KG1 (cell line): ENCODE results near the gene MS4A15.

Source experiments
- DNase-seq: peaks from one replicate; lab custom pipeline; 2025; lab: John Stamatoyannopoulos, UW

MS4A15 gene

GRCh38 chr11:60777572-60777971, 20.9 kb downstream of the MS4A15 start:
- no peak for DNase-seq

GRCh38 chr11:60780065-60780464, 23.4 kb downstream of the MS4A15 start:
- DNase-seq = no peak

- DNase-seq = no peak
These were observed 24.1 kb downstream of the MS4A15 start for GRCh38 chr11:60780774-60781173.

- no peak for DNase-seq
These were observed 24.8 kb downstream of the MS4A15 start for GRCh38 chr11:60781286-60781980.

- no peak for DNase-seq
These were observed 25.3 kb downstream of the MS4A15 start for GRCh38 chr11:60781981-60782316.

GRCh38 chr11:60782393-60783140, 25.9 kb downstream of the MS4A15 start:
- no peak for DNase-seq

GRCh38 chr11:60783141-60783484, 26.4 kb downstream of the MS4A15 start:
- no peak for DNase-seq

- no peak for DNase-seq
These were observed 27.2 kb downstream of the MS4A15 start for GRCh38 chr11:60783911-60784310.

- DNase-seq = no peak
These were observed 28.5 kb downstream of the MS4A15 start, which contains the start of gene MS4A10 for GRCh38 chr11:60785136-60785535. Gene MS4A10, plus strand, starts transcription at chr11:60785333. Its CDS starts 5,003 bp downstream, at chr11:60790336.

GRCh38 chr11:60785806-60786361, 29.2 kb downstream of the MS4A15 start:
- no peak for DNase-seq

GRCh38 chr11:60786811-60787567, 30.3 kb downstream of the MS4A15 start:
- no peak for DNase-seq

GRCh38 chr11:60788401-60789125, 31.9 kb downstream of the MS4A15 start:
- DNase-seq = no peak

GRCh38 chr11:60790726-60791125, 34.1 kb downstream of the MS4A15 start:
- DNase-seq = no peak

GRCh38 chr11:60791153-60791933, 34.7 kb downstream of the MS4A15 start:
- DNase-seq = no peak

GRCh38 chr11:60792521-60792920, 35.9 kb downstream of the MS4A15 start:
- no peak for DNase-seq

- DNase-seq = no peak
These were observed 38.6 kb downstream of the MS4A15 start for GRCh38 chr11:60795291-60795690.

GRCh38 chr11:60797846-60798630, 41.4 kb downstream of the MS4A15 start:
- no peak for DNase-seq

- DNase-seq = no peak
These were observed 42.0 kb downstream of the MS4A15 start for GRCh38 chr11:60798631-60799030.

- no peak for DNase-seq
These were observed 44.5 kb downstream of the MS4A15 start for GRCh38 chr11:60801194-60801593.

- no peak for DNase-seq
These were observed 46.7 kb downstream of the MS4A15 start for GRCh38 chr11:60803273-60803936.
